Tibial artery (tissue), 4 donors: ENCODE data around the gene OBSCN.
"Not testable (repeated sequence)": the region's sequence is repeated elsewhere in the genome, so short reads cannot be mapped to it uniquely, and the experiment has no call there.

Source experiments
- DNase-seq, 2 donors: peaks; one replicate each; pipeline ENCODE4 v3.0.0-alpha.2; 2019
- H3K27ac ChIP-seq, 2 donors: fragments of 200-600 bp; sonication (generic) in 1 of 2; 1 replicate in 1 of 2; 2 replicates in 1 of 2; pipeline ENCODE4 v1.5.1; 2018 to 2019; ENCODE audit warnings: mild to moderate bottlenecking in 1 of 2
- H3K27me3 ChIP-seq, 2 donors: fragments of 200-600 bp; sonication (generic) in 1 of 2; one replicate each; pipeline versions ENCODE4 v1.5.1 to v1.6.0; 2016 to 2019
- H3K36me3 ChIP-seq, 3 donors: fragments of 200-600 bp; sonication (generic) in 2 of 3; one replicate each; pipeline ENCODE4 v1.5.1; 2016 to 2019; ENCODE audit warnings: mild to moderate bottlenecking in 2 of 3
- H3K4me1 ChIP-seq, 4 donors: fragments of 200-600 bp; sonication (generic) in 2 of 4; 1 replicate in 3 of 4; 2 replicates in 1 of 4; pipeline ENCODE4 v1.5.1; 2016 to 2019
- H3K4me3 ChIP-seq, 2 donors: fragments of 200-600 bp; sonication (generic) in 1 of 2; 1 replicate in 1 of 2; 2 replicates in 1 of 2; pipeline ENCODE4 v1.5.1; 2018 to 2019; ENCODE audit warnings: mild to moderate bottlenecking in 2 of 2
- H3K9me3 ChIP-seq, 3 donors: fragments of 200-600 bp; sonication (generic) in 1 of 3; one replicate each; pipeline ENCODE4 v1.5.1; 2016 to 2019
- CTCF ChIP-seq, 2 experiments: fragments of 200-600 bp in 1 of 2; fragments of 450-650 bp in 1 of 2; IDR thresholded peaks; one replicate each; pipeline ENCODE4 v1.5.1; 2017 to 2019; ENCODE audit warnings: antibody characterized with exemption in 2 of 2, mild to moderate bottlenecking in 1 of 2, moderate library complexity in 1 of 2
- intact Hi-C: fragments of 100-400 bp; cut with DNase I; formaldehyde crosslinking; loops from one replicate; pipeline ENCODE4 v1.15.0; 2023; ENCODE audit warnings: low total_unique reads

OBSCN gene

GRCh38 chr1:228181645-228182034 lies 26.2 kb upstream of the OBSCN start:
- intact Hi-C loops: no loop called here
- Histone ChIP-seq H3K36me3 (no peaks in the 10 kb centered on the region), H3K4me3 (no peak overlapping the region), H3K27me3 (no peaks in the 10 kb centered on the region), H3K4me1 (peaks cover 0 to 9% (median 1%) of the 10 kb centered on the region in 4 donors), H3K27ac (no peak overlapping the region), H3K9me3 (no peaks in the 10 kb centered on the region)
- TF ChIP-seq CTCF (IDR thresholded peaks at IDR 0.05): no peak
- no peak for DNase-seq

GRCh38 chr1:228182296-228183030 lies 25.4 kb upstream of the OBSCN start:
- no peaks in the 10 kb centered on the region for H3K9me3 ChIP-seq
- H3K27me3 ChIP-seq: no peaks in the 10 kb centered on the region

GRCh38 chr1:228184152-228184551 lies 23.7 kb upstream of the OBSCN start:
- DNase-seq: no peak
- Histone ChIP-seq H3K9me3 (no peaks in the 10 kb centered on the region), H3K4me3 (no peak overlapping the region), H3K36me3 (no peaks in the 10 kb centered on the region), H3K27me3 (no peaks in the 10 kb centered on the region), H3K27ac (no peak overlapping the region), H3K4me1 (no peaks in the 10 kb centered on the region)
- intact Hi-C loops: no loop called here
- TF ChIP-seq CTCF (IDR thresholded peaks at IDR 0.05): no peak

More at GRCh38 chr1:228182296-228183030, 25.4 kb upstream of the OBSCN start:
- peak in 1 of 2 donors; percentile 32 for DNase-seq
- peaks cover 0 to 9% (median 1%) of the 10 kb centered on the region in 4 donors for H3K4me1 ChIP-seq
- no peaks in the 10 kb centered on the region for H3K36me3 ChIP-seq
- TF ChIP-seq CTCF (IDR thresholded peaks at IDR 0.05): no peak
- H3K27ac ChIP-seq: no peak overlapping the region
- intact Hi-C loops: no loop called here
- H3K4me3 ChIP-seq: no peak overlapping the region

- TF ChIP-seq CTCF (IDR thresholded peaks at IDR 0.05): no peak
- DNase-seq: peak in 1 of 2 donors; percentile 31
- Histone ChIP-seq H3K4me1 (no peaks in the 10 kb centered on the region), H3K4me3 (no peak overlapping the region), H3K27me3 (no peaks in the 10 kb centered on the region), H3K27ac (no peak overlapping the region), H3K36me3 (no peaks in the 10 kb centered on the region), H3K9me3 (no peaks in the 10 kb centered on the region)
- intact Hi-C loops: no loop called here
These were observed 22.2 kb upstream of the OBSCN start for GRCh38 chr1:228185641-228185965.

GRCh38 chr1:228188249-228188648 lies 19.6 kb upstream of the OBSCN start:
- H3K9me3 ChIP-seq, DNase-seq, H3K4me3 ChIP-seq, H3K4me1 ChIP-seq, H3K27me3 ChIP-seq, H3K36me3 ChIP-seq, H3K27ac ChIP-seq, intact Hi-C loops: not testable (repeated sequence)

GRCh38 chr1:228190182-228190581 lies 17.7 kb upstream of the OBSCN start:
- intact Hi-C loops: no loop called here
- Histone ChIP-seq H3K4me3 (no peak overlapping the region), H3K4me1 (no peaks in the 10 kb centered on the region), H3K9me3 (no peaks in the 10 kb centered on the region), H3K27me3 (no peaks in the 10 kb centered on the region), H3K27ac (no peak overlapping the region), H3K36me3 (peaks cover 0 to 4% (median 0%) of the 10 kb centered on the region in 3 donors)
- no peak for TF ChIP-seq CTCF (IDR thresholded peaks at IDR 0.05)
- DNase-seq: peak in 1 of 2 donors; percentile 46
